GM12878 (cell line): Measurements from ENCODE around the gene CLK2. TPM values are rescaled to one million over a fixed set of nuclear protein-coding genes. Genes with fewer than 3 reads are reported as not detected.

Source experiments
- BACH1 ChIP-seq: fragments of 450-650 bp; IDR thresholded peaks from 2 replicates; pipeline ENCODE4 v1.6.1; 2017; ENCODE audit warnings: mild to moderate bottlenecking, borderline replicate concordance
- CUX1 ChIP-seq: IDR thresholded peaks from 2 replicates; pipeline ENCODE4 v1.6.1; 2012; ENCODE audit warnings: improper control_type of control experiment, low read depth, low read length; ENCODE audit not compliant: insufficient replicate concordance
- E2F8 ChIP-seq: fragments of 450-650 bp; IDR thresholded peaks from 2 replicates; pipeline ENCODE4 v1.6.1; 2018; ENCODE audit warnings: mild to moderate bottlenecking, low read depth, moderate library complexity; ENCODE audit not compliant: partially characterized antibody
- ELK1 ChIP-seq: IDR thresholded peaks from 2 replicates; pipeline ENCODE4 v1.6.1; 2012; ENCODE audit warnings: low read depth, low read length, improper control_type of control experiment
- EZH2 ChIP-seq: IDR thresholded peaks from 2 replicates; pipeline ENCODE4 v1.6.1; 2012; ENCODE audit warnings: low read depth, mild to moderate bottlenecking, control low read depth, inconsistent platforms, low read length, borderline replicate concordance; ENCODE audit not compliant: control insufficient read depth
- FOXK2 ChIP-seq: fragments of 450-650 bp; IDR thresholded peaks from 2 replicates; pipeline ENCODE4 v1.6.1; 2017; ENCODE audit warnings: mild to moderate bottlenecking, moderate library complexity
- IRF3 ChIP-seq: fragments of 450-650 bp; IDR thresholded peaks from 2 replicates; pipeline ENCODE4 v1.6.1; 2014; ENCODE audit warnings: mild to moderate bottlenecking
- NFIC ChIP-seq: IDR thresholded peaks from 2 replicates; pipeline ENCODE4 v1.6.1; 2012; ENCODE audit warnings: low read depth, mild to moderate bottlenecking, inconsistent platforms, low read length, moderate library complexity
- NFXL1 ChIP-seq: fragments of 450-650 bp; IDR thresholded peaks from 2 replicates; pipeline ENCODE4 v1.6.1; 2017; ENCODE audit warnings: antibody characterized with exemption, mild to moderate bottlenecking, borderline replicate concordance
- NFYA ChIP-seq: IDR thresholded peaks from 2 replicates; pipeline ENCODE4 v1.6.1; 2011; ENCODE audit warnings: low read depth, mild to moderate bottlenecking, low read length, improper control_type of control experiment, borderline replicate concordance
- NFYB ChIP-seq: IDR thresholded peaks from 2 replicates; pipeline ENCODE4 v1.6.1; 2011; ENCODE audit warnings: low read depth, mild to moderate bottlenecking, low read length, improper control_type of control experiment, moderate library complexity; ENCODE audit not compliant: insufficient read depth
- NR2F1 ChIP-seq: fragments of 450-650 bp; conservative IDR thresholded peaks from 2 replicates; pipeline ENCODE4 v1.6.1; 2017; ENCODE audit warnings: mild to moderate bottlenecking
- PAX8 ChIP-seq: fragments of 450-650 bp; IDR thresholded peaks from 2 replicates; pipeline ENCODE4 v1.6.1; 2017; ENCODE audit warnings: mild to moderate bottlenecking, moderate library complexity
- POU2F2 ChIP-seq: IDR thresholded peaks from 3 replicates; pipeline ENCODE4 v1.6.1; 2011; ENCODE audit warnings: low read depth, mild to moderate bottlenecking, low read length, borderline replicate concordance
- RAD21 ChIP-seq: IDR thresholded peaks from 2 replicates; pipeline ENCODE4 v1.6.1; 2011; ENCODE audit warnings: mild to moderate bottlenecking, low read depth, low read length, moderate library complexity; ENCODE audit not compliant: insufficient read depth
- RCOR1 ChIP-seq: conservative IDR thresholded peaks from 2 replicates; pipeline ENCODE4 v1.6.1; 2012; ENCODE audit warnings: low read depth, low read length, improper control_type of control experiment
- RUNX3 ChIP-seq: IDR thresholded peaks from 2 replicates; pipeline ENCODE4 v1.6.1; 2012; ENCODE audit warnings: low read length, inconsistent platforms
- STAT1 ChIP-seq: fragments of 450-650 bp; conservative IDR thresholded peaks from 2 replicates; pipeline ENCODE4 v1.6.1; 2014; ENCODE audit warnings: antibody characterized with exemption, mild to moderate bottlenecking
- YBX1 ChIP-seq: fragments of 450-650 bp; IDR thresholded peaks from 2 replicates; pipeline ENCODE4 v1.6.1; 2016; ENCODE audit warnings: antibody characterized with exemption
- YY1 ChIP-seq: IDR thresholded peaks from 2 replicates; pipeline ENCODE4 v1.6.1; 2011; ENCODE audit warnings: low read depth, mild to moderate bottlenecking, low read length
- polyA plus RNA-seq, 11 experiments: library from polyadenylated mRNA; depleted of rRNA in 4 of 11; unstranded in 6 of 11; stranded (reverse) in 5 of 11; fragments of >200 nt; fragmentation: Nextera tagmentation in 4 of 11; fragmentation: Illumina TruSeq in 1 of 11; extraction: Ambion mirVana in 4 of 11; extraction: Trizol in 1 of 11; gene quantifications; 1 replicate in 1 of 11; 2 replicates in 10 of 11; pipeline versions ENCODE4 v1.2.1 to v1.2.3, GENCODE V29; 2011 to 2016; ENCODE audit warnings: inconsistent platforms in 2 of 11, missing spikeins in 2 of 11, low read depth in 1 of 11
- total RNA-seq, 4 experiments: library from RNA; depleted of rRNA in 3 of 4; stranded (reverse); fragments of >200 nt in 3 of 4; fragmentation: Illumina TruSeq in 1 of 4; extraction: Trizol in 1 of 4; gene quantifications; 2 replicates each; pipeline versions ENCODE4 v1.2.1 to v1.2.3, GENCODE V29; 2013 to 2021

Gene CLK2
- total and polyA plus RNA-seq, 10 of the 15 experiments (the other 5 are each of a cell fraction or from before 2014, with no cell fraction given), result 11.1 to 83.7 (median 36.7) TPM

GRCh38 chr1:155261852-155262673 is 11.2 kb downstream of the CLK2 start, which contains the start of gene SCAMP3 (continued):
- TF ChIP-seq NFXL1 (no peak), FOXK2 (peak; percentile 74), BACH1 (peak; percentile 82), YBX1 (no peak), RAD21 (no peak), RUNX3 (peak; percentile 69), NFYB (peak; percentile 83), NFIC (peak; percentile 42; the same call in 1 of the 2 replicates), CUX1 (no peak), EZH2 (no peak), PAX8 (no peak), ELK1 (peak; percentile 63; the same call in 1 of the 2 replicates), NFYA (no peak), NR2F1 (0 out of 2 replicates have a peak, but pooled peaks have one; percentile 44), STAT1 (no peak), E2F8 (peak; percentile 27), RCOR1 (no peak), POU2F2 (peak; percentile 75; the same call in 2 of the 3 replicates), IRF3 (peak; percentile 42; the same call in 1 of the 2 replicates), YY1 (peak; percentile 78)
